H4 (cell line): Measurements from ENCODE around the gene XRN1. TPM values are rescaled to one million over a fixed set of nuclear protein-coding genes. Genes with fewer than 3 reads are reported as not detected.
"Not testable (repeated sequence)": the region's sequence is repeated elsewhere in the genome, so short reads cannot be mapped to it uniquely, and the experiment has no call there.

ENCODE experiments used
- DNase-seq: peaks from one replicate; pipeline ENCODE4 v3.0.0-alpha.2; 2015; ENCODE audit warnings: low spot score
- total RNA-seq: library from RNA; depleted of rRNA; stranded (reverse); fragments of >200 nt; shearing (Covaris generic); gene quantifications from 2 replicates; pipeline ENCODE4 v1.2.3, GENCODE V29; 2014; rRNA removed

Gene XRN1
- total RNA-seq, result 10.6 and 34.8 TPM in 2 replicates

- peak; percentile 88 for DNase-seq
These were observed at the start of gene XRN1 for GRCh38 chr3:142447852-142448823. Gene XRN1, minus strand, starts transcription at chr3:142448037. Its CDS starts 93 bp downstream, at chr3:142447944.

GRCh38 chr3:142495103-142495502, 47.3 kb upstream of the XRN1 start:
- DNase-seq, result no peak

GRCh38 chr3:142492184-142492583, 44.3 kb upstream of the XRN1 start:
- DNase-seq, result no peak

- peak; percentile 17 for DNase-seq
These were observed 41.9 kb upstream of the XRN1 start for GRCh38 chr3:142489572-142490323.

GRCh38 chr3:142484912-142485435, 37.1 kb upstream of the XRN1 start:
- no peak for DNase-seq

GRCh38 chr3:142481196-142481595, 33.4 kb upstream of the XRN1 start:
- DNase-seq, result no peak

GRCh38 chr3:142470826-142471225, 23.0 kb upstream of the XRN1 start:
- no peak for DNase-seq

GRCh38 chr3:142468456-142468855, 20.6 kb upstream of the XRN1 start:
- no peak for DNase-seq

- no peak for DNase-seq
These were observed 19.9 kb upstream of the XRN1 start for GRCh38 chr3:142467768-142468167.

- no peak for DNase-seq
These were observed 12.9 kb upstream of the XRN1 start for GRCh38 chr3:142460689-142461088.

- DNase-seq, result no peak
These were observed 12.1 kb upstream of the XRN1 start for GRCh38 chr3:142459929-142460328.

GRCh38 chr3:142459096-142459495, 11.3 kb upstream of the XRN1 start:
- DNase-seq, result no peak

- no peak for DNase-seq
These were observed 3.0 kb upstream of the XRN1 start for GRCh38 chr3:142450881-142451280.

- DNase-seq, result no peak
These were observed 2.4 kb upstream of the XRN1 start for GRCh38 chr3:142450189-142450588.

GRCh38 chr3:142447301-142447851, 461 bp downstream of the XRN1 start:
- peak; percentile 16 for DNase-seq

GRCh38 chr3:142445816-142446254, 2.0 kb downstream of the XRN1 start:
- DNase-seq, result peak; percentile 17

GRCh38 chr3:142444343-142444742, 3.5 kb downstream of the XRN1 start:
- no peak for DNase-seq

GRCh38 chr3:142443060-142443459, 4.8 kb downstream of the XRN1 start:
- DNase-seq, result not testable (repeated sequence)

GRCh38 chr3:142439499-142440220, 8.2 kb downstream of the XRN1 start:
- DNase-seq, result not testable (repeated sequence)

- DNase-seq, result not testable (repeated sequence)
These were observed 9.7 kb downstream of the XRN1 start for GRCh38 chr3:142438096-142438495.

GRCh38 chr3:142436951-142437585, 10.8 kb downstream of the XRN1 start:
- DNase-seq, result no peak
